Activated CD4-positive, alpha-beta T cell treated with anti-CD3 and anti-CD28 coated beads for 1 hour (primary cell): ENCODE results near the gene TRIAP1.

ENCODE experiments used
- DNase-seq: peaks from one replicate; pipeline ENCODE4 v3.0.0-alpha.2; 2020

TRIAP1 gene

DNA sequence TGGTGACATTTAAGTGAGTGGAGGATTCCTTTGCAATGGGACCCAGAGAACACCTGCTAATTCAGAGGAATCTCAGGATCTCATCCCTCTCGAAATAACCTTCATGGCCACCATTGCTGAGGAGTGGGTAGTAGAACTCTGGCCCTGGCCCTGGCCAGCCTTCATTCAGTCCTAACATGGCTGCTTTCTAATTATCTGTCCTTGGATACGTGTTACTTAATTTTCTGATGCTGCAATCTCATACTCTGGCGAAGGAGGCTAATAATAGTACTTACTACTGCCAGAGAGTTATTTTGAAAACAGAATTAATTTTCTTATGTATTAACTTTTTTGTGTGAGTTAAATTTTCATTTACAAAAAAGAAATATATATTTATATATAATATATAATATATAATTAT is 20.4 kb downstream of the TRIAP1 start:
- no peak for DNase-seq

DNA sequence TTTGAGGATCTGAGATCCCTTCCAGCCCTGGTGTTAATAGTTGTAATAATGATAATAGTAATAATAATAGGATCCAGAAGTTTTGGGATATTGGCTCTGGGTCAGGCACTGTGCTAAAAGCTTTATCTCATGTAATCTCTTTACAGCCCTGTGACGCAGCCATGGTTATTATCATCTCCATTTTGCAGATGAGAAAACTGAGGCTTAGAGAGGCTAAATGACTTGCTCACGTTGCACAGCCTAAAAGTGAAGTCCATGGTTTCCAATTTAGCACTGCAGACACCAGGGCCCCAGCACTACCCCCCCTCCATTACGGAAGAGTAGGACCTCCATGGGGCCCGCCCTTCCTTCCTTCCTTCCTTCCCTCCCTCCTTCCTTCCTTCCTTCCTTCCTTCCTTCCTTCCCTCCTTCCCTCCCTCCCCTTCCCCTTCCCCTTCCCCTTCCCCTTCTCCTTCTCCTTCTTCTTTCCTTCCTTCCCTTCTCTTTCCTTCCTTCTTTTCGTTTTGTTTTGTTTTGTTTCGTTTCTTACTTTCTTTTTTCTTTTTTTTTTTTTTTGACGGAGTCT is 23.2 kb downstream of the TRIAP1 start:
- no peak for DNase-seq

DNA sequence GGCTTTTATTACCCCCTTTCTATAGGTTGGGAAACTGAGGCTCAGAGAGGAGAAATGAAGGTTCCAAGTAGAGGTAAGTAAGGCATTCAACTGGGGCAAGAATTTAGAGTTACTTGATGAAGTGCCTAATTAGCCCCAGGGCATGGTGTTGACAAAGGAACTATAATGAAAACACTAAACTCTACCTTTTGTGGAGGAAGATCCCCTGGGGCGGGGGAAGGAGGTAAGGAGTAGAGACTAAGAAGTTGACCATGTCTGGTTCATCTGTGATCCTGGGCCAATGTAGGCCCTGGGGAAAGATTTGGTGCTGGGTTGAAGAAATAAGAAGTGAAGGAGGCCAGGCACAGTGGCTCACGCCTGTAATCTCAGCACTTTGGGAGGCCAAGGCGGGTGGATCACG is 24.5 kb downstream of the TRIAP1 start:
- DNase-seq: no peak

DNA sequence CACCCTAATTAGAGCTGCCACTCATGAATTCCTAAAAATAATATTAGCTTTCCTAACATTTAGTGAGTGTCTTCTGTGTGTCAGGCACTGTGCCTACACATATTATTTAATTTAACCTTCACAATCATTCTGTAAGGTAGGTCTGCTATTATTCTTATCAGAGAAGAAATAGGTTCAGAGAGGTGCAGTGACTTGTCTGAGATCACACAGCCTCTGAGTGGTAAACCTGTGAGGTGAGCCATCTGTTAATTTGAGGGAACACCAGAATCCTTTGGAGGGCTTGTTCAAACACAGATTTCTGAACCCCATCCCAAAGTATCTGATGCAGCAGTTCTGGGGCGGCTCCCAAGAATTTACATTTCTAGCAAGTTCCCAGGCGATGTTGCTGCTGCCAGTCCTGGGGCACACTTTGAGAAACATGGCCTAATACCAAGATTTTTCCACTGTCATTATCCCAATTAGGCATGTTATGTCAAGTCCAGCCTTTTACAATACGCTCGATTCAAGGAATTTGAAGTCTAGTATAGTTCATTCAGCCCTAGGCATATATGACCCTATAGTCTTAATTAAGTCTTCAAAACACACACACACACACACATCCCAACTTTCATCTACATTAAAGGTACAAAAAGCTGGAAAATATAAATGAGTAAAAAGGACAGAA is 28.1 kb downstream of the TRIAP1 start:
- DNase-seq: no peak

DNA sequence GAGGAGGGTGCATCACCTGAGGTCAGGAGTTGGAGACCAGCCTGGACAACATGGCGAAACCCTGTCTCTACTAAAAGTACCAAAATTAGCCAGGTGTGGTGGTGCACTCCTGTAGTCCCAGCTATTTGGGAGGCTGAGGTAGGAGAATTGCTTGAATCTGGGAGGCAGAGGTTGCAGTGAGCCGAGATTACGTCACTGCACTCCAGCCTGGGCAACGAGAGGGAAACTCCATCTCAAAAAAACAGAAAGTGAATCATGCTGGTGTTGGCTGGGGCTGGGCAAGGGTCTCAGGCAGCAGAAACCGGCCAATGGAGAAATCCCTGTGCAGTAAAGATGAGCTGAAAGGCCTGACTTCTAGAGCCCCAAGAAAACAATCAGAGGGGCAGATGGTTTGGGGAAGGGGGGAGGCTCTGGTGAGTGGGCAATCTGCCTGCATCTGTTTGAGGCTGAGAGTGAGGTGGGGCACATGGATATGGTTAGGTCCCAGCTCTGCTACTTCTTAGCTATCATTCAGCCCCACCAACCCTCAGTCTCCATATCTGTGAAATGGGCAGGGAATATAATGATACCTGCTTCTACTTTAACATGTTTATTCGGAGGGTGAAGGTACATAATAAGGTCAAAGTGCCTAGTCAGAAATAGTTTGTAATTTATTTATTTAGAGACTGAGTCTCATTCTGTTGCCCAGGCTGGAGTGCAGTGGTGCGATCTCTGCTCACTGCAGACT is 29.5 kb downstream of the TRIAP1 start:
- DNase-seq: no peak

DNA sequence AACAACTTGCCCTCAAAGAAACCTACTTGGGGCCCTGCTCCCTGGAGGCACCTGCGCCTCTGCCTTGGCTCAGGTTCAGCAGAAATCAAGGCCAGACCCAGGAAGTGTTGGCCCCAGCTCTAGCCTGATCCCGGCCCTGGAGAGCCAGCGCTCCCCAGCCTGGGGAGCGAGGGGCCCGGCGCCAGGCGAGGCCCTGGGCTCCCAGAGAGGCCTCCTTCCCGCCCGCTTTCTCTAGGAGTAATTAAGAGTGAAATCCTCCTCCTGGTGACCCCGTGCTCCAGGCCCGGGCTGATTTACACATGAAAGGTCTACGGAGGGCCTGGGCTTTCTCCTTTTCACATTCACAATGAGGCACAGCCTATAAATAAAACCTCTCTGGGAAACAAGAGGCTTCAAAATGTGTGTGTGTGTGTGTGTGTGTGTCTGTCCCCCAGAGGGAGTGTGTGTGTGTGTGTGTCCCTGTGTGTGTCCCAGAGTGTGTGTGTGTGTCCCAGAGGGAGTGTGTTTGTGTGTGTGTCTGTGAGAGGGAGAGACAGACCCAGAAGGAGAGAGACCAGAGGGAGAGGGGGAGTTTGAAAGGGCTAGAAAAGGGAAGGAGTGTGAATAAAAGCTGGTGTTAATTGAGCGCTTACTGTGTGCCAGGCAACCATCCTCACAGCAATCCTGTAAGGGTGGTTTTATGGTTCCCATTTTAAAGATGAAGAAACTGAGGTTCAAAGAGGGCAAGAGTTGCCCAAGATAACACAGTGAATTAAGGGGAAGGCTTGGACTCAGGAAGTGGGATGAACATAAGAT is 32.1 kb downstream of the TRIAP1 start:
- DNase-seq: no peak

DNA sequence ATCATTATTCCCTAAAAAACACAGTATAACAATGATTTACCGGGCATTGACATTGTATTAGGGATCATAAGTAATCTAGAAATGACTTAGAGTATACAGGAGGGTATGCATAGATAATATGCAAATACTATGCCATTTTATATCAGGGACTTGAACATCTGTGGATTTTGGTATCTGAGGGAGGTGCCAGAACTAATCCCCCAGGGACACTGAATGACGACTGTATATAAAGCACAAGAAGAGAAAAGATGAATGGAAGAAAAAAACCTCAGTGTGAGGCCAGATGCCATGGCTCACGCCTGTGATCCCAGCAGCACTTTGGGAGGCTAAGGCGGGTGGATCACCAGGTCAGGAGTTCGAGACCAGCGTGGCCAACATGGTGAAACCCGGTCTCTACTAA is 33.8 kb downstream of the TRIAP1 start:
- DNase-seq: no peak

DNA sequence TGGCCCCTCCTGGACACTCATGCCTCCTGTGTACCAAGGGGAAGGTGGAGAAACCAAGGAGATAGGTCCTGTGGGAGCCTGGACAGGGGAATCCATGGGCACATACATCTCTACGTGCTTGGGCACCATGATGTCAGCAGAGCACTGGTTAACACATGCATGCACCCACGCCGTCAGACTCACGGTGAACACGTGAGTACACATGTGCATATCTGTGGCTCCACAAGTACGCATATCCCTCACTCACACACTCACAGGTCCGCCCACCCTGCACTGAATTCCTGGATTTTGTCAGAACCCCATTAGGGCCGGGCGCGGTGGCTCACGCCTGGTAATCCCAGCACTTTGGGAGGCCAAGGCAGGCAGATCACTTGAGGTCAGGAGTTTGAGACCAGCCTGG is 37.4 kb downstream of the TRIAP1 start:
- no peak for DNase-seq

DNA sequence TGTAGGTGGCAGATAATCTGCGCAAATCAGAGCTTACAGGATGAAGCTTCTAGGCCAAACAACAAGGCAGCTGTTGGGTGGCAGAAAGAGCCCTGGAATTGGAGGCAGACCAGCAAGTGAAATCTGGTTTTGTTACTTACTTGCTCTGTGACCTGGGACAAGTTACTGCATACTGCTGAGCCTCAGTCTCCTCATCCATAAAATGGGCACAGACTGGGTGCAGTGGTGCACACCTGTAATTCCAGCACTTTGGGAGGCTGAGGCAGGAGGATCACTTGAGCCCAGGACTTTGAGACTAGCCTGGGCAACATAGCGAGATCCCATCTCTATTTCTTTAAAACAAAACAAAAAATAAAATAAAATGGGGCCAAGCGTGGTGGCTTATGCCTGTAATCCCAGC is 39.6 kb downstream of the TRIAP1 start:
- no peak for DNase-seq

DNA sequence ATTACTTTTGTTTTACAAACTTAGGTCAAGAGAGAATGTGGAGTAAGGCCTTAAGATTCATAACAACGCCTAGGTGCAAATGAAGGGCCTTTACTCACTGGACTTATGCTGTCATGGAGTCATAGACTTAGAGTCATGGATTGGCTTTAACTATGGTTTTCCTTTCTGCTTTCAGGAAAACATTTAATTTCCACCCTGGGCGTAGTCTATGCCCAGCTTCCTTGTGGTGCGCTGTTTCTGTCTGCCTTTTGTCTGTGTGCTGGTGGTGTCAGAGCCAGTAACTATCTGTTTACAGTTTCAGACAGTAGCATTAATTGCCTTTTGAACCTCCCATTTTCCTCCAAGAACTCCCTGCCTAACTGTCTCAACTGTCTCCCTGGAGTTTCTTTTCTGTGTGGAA is 40.1 kb downstream of the TRIAP1 start:
- no peak for DNase-seq

DNA sequence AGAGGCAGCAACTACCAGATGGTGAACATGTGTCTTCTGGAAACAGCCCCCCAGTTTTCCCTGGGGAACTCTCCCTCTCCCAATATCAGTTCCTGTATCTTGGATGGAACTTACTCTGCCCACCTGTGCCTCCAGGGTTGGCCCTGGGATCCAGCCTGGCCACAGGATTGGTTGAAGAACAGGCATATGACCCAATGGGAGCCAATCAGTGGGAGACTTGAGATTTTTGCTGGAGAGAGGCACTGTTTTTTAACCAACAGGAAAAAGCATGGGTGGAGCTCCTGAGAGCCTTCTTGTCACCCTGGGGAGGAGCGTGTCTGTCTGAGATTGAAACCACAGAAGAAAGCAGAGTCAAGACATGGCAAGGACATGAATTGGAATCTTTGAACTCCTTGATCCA is 41.9 kb downstream of the TRIAP1 start:
- DNase-seq: no peak

DNA sequence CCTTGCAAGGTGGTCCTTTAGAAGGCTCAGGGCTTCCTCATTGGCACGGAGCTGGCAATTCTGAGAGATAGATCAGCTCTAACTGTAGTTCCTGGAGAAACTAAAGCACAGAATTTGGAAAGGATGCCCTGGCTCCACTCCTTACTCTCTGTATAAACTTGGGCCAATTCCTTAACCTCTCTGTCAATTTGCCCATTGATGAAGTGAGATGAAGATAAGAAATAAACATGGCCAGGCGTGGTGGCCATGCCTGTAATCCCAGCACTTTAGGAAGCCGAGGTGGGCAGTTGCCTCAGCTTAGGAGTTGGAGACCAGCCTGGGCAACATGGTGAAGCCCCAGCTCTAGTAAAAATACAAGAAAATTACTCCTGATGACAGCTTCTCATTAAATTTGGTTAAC is 42.3 kb downstream of the TRIAP1 start:
- no peak for DNase-seq

DNA sequence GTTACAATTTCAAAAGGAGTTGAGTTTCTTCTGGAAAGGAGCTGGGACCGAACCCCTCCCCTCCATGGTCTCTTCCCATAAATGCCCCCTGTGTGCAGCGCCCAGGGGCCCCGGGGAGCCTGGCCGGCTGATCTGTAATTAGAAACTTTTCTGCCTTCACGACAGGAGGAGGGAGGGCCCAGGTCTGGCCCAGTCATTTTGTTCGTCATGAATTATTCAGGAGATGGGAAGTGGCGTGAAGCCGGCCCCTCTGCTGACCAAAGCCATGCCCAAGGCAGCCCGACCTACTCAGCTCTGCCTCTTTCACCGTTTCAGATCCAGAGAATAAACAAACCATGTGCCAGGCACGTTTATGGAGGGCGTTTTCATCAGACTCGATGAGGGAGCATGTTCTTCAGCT is 44.0 kb downstream of the TRIAP1 start:
- DNase-seq: no peak

DNA sequence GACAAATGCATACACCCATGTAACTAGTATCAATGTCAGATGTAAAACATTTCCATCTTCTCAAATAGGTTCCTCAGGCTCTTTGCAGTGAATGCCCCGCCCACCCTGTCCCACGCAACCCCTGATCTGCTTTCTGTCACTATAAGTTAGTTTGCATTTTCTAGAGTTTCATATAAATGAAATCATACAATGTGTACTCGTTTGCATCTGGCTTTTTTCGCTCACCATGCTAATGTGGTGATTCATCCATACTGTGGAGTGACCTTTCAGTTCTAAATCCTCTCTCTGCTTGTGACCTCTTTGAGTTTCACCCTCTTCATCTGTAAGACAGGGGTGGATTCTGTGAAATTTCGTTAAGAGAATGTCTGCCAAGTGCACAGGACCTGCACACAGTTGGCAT is 46.7 kb downstream of the TRIAP1 start:
- DNase-seq: no peak

DNA sequence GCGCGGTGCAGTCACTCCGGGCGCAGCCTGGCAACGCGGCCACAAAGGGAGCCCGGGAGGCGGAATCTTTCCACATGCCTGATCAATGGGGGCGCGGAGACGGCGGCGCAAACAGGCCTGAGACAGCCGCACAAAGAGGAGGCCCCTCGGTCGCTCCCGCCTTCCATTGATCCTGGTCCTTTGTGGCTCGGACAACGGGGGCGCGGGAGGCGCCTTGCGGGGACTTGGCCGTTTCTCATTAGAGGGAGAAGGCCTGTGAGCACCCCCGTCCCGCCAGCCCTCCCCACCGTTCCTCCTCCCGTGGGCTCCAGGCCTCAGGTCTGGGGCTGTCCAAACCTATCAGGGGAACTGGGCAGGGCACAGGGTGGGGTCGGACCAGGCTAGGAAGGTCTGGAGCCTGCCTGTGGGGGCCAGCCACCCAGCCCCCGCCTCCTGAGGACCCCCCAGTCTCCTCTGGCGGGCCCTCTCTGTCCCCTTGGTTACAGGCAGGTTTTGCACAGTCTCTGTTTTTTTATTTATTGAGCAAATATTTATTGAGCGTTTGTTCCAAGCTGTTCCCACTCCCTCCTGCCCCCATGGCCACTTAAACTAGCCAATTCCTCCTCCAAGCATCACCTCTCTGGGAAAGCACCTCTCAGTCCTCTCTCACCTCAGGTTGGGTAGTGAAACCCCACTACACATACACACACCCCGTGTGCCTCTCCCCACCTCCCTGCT is 48.2 kb downstream of the TRIAP1 start:
- DNase-seq: no peak

DNA sequence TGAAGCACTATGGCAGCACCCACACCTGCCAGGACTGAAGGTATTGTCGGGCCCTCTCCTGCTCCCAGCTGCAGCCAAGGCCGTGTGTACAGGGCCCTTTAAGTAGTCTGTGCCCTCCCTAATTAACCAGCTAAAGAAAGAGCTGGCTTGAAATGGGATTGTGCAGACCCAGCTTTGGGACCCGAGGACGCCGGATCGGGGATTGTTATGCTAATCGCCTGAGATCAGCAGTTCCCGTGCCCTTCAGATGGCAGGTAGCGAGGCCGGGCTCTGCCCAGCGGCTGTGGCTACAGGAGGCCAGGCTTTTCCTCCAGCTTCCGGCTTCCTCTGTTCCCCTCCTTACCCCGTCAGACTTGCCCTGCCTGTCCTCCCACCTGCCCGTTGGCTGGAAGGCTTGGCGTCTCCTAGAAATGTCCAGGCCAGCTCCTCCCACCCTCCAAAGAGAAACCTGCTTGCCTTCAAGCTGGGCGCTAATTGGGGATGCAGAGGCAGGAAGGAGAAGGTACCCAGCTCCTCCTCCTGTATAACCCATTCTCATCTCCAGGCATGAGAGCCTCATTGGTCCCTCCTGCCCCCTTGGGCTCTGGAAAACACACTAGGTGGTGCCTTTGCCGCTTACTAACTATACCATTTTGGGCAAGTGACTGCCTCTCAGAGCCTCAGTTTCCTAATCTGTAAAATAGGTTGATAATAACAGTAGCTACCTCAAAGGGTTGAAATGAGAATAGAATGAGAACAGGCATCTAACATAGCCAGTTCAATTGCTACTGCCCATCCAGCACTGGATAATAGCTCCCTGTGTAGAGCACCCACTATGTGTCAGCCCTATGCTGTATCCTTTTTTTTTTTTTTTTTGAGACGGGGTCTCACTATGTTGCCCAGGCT is 51.5 kb downstream of the TRIAP1 start:
- no peak for DNase-seq
